Suprapubic skin (tissue), 4 donors: Measurements from ENCODE around the gene NBEA.

Experiments
- EP300 ChIP-seq: sonication (generic); formaldehyde crosslinking; IDR thresholded peaks from one replicate; pipeline ENCODE4 v1.6.1; 2017; ENCODE audit warnings: antibody characterized with exemption
- POLR2A ChIP-seq, 2 donors: fragments of 450-650 bp; IDR thresholded peaks; one replicate each; pipeline ENCODE4 v1.6.1; 2017; ENCODE audit warnings: antibody characterized with exemption in 2 of 2, mild to moderate bottlenecking in 2 of 2, moderate library complexity in 2 of 2
- POLR2AphosphoS5 ChIP-seq, 3 donors: sonication (generic); formaldehyde crosslinking; IDR thresholded peaks; one replicate each; pipeline ENCODE4 v1.6.1; 2017; ENCODE audit warnings: antibody characterized with exemption in 3 of 3
- TF ChIP-seq, protein P1 (sequence below), 2 donors: fragments of 200-600 bp in 1 of 2; fragments of 450-650 bp in 1 of 2; sonication (generic) in 1 of 2; IDR thresholded peaks; one replicate each; pipeline ENCODE4 v1.5.1; 2016 to 2019; ENCODE audit warnings: antibody characterized with exemption in 2 of 2, mild to moderate bottlenecking in 1 of 2, moderate library complexity in 1 of 2

DNA sequence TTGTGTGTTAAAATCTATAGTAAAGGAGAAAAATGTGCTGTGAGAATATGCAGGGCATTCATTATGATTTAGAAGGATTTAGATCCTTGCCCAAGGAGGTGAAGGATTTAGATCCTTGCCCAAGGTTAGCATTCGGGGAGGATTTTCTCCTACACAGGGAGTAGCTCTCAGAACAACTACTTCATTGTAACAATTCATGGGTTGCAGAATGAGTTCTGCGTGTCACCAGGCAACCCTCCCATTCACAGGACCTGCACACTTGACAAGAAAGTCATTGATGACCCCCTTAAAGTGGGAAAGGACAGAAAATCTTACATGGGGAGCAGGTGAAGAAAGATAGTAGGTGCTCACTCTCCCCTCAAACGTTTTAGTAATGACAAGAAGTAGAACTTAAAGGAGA, 701.6 kb downstream of the NBEA start:
- TF ChIP-seq, protein P1, sequence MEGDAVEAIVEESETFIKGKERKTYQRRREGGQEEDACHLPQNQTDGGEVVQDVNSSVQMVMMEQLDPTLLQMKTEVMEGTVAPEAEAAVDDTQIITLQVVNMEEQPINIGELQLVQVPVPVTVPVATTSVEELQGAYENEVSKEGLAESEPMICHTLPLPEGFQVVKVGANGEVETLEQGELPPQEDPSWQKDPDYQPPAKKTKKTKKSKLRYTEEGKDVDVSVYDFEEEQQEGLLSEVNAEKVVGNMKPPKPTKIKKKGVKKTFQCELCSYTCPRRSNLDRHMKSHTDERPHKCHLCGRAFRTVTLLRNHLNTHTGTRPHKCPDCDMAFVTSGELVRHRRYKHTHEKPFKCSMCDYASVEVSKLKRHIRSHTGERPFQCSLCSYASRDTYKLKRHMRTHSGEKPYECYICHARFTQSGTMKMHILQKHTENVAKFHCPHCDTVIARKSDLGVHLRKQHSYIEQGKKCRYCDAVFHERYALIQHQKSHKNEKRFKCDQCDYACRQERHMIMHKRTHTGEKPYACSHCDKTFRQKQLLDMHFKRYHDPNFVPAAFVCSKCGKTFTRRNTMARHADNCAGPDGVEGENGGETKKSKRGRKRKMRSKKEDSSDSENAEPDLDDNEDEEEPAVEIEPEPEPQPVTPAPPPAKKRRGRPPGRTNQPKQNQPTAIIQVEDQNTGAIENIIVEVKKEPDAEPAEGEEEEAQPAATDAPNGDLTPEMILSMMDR (IDR thresholded peaks at IDR 0.05) = no peak
- TF ChIP-seq EP300 (no peak), POLR2AphosphoS5 (IDR thresholded peaks at IDR 0.05) (no peak), POLR2A (IDR thresholded peaks at IDR 0.05) (no peak)
